Fibroblast of villous mesenchyme (primary cell): ENCODE results near the gene FBXO31. TPM values are rescaled to one million over a fixed set of nuclear protein-coding genes. Genes with fewer than 3 reads are reported as not detected.

ENCODE experiments used
- DNase-seq: peaks from one replicate; pipeline ENCODE4 v3.0.0-alpha.2; 2010; ENCODE audit warnings: low read depth
- H3K4me3 ChIP-seq: 2 replicates; pipeline ENCODE4 v1.5.1; 2011; ENCODE audit warnings: low read depth, mild to moderate bottlenecking, low read length
- CTCF ChIP-seq: IDR thresholded peaks from 2 replicates; pipeline ENCODE4 v1.5.1; 2012; ENCODE audit warnings: low read depth, mild to moderate bottlenecking, low read length; ENCODE audit not compliant: insufficient read depth
- total RNA-seq: library from RNA; depleted of rRNA; stranded (reverse); fragments of >200 nt; gene quantifications from 2 replicates; pipeline ENCODE4 v1.2.3, GENCODE V29; 2012

Gene FBXO31
- total RNA-seq, 1 donor: 25.9 TPM

GRCh38 chr16:87327798-87328495, 55.6 kb downstream of the FBXO31 start:
- no peak for DNase-seq
- H3K4me3 ChIP-seq: no peak overlapping the region
- no peak for TF ChIP-seq CTCF

DNA sequence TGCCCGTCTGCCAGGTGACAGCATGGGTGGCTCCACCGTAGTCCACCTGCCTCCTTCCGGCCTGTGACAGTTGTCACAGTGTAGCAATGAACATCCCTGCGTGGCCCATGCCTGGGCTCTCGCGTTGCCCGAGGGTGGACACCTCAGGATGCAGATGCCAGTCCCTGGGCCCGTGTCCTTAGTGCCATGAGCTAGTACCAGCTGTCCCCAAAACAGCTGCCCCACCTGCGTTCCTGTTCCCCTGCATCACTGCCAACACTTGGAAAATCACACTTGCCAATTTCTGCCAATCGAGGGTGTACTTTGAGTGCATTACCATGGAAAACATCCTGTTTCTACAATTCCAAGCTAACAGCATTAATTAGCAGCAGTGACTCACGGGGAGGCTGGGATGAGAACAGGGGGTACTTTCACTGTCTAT, 57.4 kb downstream of the FBXO31 start:
- H3K4me3 ChIP-seq: no peak overlapping the region
- TF ChIP-seq CTCF: no peak
- no peak for DNase-seq

DNA sequence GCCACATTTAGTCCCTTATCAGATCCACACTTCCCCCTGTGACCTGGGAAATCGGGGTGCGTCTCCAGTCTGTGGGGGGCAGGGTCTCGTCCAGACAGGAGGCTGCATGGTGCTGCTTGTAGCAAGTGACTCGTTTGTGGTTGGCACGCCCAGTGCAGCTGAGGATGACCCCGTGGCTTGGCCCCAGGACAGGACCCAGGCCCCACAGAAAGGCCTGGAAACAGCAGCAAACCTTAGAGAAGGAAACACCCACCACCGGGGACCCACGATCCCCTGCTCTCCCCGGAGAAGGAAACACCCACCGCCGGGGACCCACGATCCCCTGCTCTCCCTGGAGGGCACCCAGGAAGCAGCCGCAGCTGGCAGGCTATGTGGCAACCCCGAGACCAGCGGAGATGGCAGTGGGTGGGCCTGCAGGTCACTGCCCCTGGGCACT, 58.1 kb downstream of the FBXO31 start:
- no peak for TF ChIP-seq CTCF
- no peak for DNase-seq
- H3K4me3 ChIP-seq: no peak overlapping the region

- TF ChIP-seq CTCF: peak; percentile 85
- no peak overlapping the region for H3K4me3 ChIP-seq
- DNase-seq: peak; percentile 37
Measured at GRCh38 chr16:87324411-87325275, 58.9 kb downstream of the FBXO31 start.

DNA sequence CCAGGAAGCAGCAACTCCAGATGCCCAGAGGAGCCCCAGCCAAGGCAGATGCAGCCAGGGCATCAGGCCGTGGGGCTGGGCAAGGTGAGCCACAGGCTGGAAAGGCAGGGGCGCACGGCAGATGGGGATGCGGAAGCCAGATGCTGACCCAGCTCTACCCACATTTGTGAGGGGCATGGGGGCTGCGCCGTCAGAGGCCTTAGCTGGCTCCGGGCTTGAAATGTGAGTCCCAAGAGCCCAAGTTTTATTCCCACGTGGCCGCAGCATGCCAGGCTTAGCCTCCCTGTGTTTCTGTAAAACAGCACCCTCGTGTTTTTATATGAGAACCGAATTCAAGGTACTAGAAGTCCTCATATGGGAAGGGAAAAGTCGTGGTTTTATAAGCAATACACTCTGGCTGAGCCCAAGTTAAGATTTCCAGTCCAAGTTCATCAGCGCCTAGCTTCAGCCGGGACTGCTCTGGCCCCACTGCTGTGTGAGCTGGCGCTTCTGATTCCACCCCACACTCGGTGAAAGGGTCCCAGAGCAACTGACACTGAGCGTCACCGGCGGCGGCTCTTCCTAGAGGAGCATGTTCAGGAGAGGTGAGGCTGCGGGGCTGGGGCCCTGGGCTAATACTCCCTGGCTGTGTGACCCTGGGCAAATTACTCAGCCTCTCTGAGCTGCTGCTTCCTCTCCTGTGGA, 59.7 kb downstream of the FBXO31 start:
- H3K4me3 ChIP-seq: no peak overlapping the region
- TF ChIP-seq CTCF: no peak
- no peak for DNase-seq

GRCh38 chr16:87322833-87323726, 60.5 kb downstream of the FBXO31 start:
- no peak for TF ChIP-seq CTCF
- DNase-seq: no peak
- no peak overlapping the region for H3K4me3 ChIP-seq
